ENCODE measurements around the gene SPIRE2.

DNA sequence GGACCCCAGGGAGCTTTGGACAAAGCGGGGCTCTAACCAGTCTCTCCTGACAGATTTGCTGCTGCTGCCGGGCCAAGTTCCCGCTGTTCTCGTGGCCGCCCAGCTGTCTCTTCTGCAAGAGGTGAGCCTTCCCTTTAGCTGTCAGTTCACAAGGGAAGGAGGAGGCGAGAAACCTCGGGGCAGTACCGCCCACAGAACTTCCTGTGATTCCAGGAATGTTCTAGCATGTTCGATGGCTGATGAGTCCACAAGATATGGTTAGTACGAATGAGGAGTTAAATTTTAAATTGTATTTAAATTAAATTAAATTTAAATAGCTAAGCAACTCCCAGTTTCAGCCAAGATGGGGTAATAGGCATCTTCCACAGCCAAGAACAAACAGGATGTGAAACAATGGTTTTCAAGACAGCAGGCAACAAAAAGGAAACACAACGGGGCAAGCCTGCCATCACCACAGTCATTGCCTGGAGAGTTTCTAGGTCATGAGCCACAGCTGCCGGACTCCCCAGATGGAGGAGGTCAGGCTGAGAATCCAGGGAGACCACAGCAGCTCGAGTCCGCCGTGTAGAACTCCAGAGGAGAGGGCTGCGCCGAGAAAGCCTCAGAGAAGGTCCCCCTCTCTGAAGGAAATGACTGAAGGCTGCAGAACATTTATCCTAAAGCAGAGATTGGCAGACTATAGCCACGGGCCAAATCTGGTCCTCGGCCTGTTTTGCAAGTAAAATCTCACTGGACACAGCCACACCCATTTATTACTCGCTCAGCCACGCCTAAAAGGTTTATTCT lies 35.7 kb downstream of the SPIRE2 start:
- TF ChIP-seq, protein P1, sequence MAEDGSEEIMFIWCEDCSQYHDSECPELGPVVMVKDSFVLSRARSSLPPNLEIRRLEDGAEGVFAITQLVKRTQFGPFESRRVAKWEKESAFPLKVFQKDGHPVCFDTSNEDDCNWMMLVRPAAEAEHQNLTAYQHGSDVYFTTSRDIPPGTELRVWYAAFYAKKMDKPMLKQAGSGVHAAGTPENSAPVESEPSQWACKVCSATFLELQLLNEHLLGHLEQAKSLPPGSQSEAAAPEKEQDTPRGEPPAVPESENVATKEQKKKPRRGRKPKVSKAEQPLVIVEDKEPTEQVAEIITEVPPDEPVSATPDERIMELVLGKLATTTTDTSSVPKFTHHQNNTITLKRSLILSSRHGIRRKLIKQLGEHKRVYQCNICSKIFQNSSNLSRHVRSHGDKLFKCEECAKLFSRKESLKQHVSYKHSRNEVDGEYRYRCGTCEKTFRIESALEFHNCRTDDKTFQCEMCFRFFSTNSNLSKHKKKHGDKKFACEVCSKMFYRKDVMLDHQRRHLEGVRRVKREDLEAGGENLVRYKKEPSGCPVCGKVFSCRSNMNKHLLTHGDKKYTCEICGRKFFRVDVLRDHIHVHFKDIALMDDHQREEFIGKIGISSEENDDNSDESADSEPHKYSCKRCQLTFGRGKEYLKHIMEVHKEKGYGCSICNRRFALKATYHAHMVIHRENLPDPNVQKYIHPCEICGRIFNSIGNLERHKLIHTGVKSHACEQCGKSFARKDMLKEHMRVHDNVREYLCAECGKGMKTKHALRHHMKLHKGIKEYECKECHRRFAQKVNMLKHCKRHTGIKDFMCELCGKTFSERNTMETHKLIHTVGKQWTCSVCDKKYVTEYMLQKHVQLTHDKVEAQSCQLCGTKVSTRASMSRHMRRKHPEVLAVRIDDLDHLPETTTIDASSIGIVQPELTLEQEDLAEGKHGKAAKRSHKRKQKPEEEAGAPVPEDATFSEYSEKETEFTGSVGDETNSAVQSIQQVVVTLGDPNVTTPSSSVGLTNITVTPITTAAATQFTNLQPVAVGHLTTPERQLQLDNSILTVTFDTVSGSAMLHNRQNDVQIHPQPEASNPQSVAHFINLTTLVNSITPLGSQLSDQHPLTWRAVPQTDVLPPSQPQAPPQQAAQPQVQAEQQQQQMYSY (CRISPR knock-in tag; IDR thresholded peaks at IDR 0.05): no peak
- TF ChIP-seq, protein P2, sequence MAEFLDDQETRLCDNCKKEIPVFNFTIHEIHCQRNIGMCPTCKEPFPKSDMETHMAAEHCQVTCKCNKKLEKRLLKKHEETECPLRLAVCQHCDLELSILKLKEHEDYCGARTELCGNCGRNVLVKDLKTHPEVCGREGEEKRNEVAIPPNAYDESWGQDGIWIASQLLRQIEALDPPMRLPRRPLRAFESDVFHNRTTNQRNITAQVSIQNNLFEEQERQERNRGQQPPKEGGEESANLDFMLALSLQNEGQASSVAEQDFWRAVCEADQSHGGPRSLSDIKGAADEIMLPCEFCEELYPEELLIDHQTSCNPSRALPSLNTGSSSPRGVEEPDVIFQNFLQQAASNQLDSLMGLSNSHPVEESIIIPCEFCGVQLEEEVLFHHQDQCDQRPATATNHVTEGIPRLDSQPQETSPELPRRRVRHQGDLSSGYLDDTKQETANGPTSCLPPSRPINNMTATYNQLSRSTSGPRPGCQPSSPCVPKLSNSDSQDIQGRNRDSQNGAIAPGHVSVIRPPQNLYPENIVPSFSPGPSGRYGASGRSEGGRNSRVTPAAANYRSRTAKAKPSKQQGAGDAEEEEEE (CRISPR knock-in tag; IDR thresholded peaks at IDR 0.05; ENCODE audit: borderline replicate concordance): no peak
- TF ChIP-seq ZNF205 (CRISPR knock-in tag; IDR thresholded peaks at IDR 0.05) (no peak), SMAD3 (CRISPR knock-in tag; IDR thresholded peaks at IDR 0.05) (no peak)

Measured in HepG2 (cell line).